Spleen (tissue), 11 donors: ENCODE data around the gene SLC8B1. TPM values are rescaled to one million over a fixed set of nuclear protein-coding genes. Genes with fewer than 3 reads are reported as not detected.

Experiments used
- DNase-seq: peaks from one replicate; pipeline ENCODE4 v3.0.0-alpha.2; 2020
- H3K27ac ChIP-seq, 8 donors: fragments of 200-600 bp; sonication (generic) in 7 of 8; 1 replicate in 4 of 8; 2 replicates in 4 of 8; pipeline versions ENCODE4 v1.5.0 to v1.8.0; 2016 to 2021; ENCODE audit warnings: inconsistent platforms in 4 of 8, mild to moderate bottlenecking in 4 of 8, moderate library complexity in 1 of 8
- H3K27me3 ChIP-seq, 7 donors: fragments of 200-600 bp; sonication (generic) in 6 of 7; replicated peaks in 1 of 7; 1 replicate in 4 of 7; 2 replicates in 3 of 7; pipeline versions ENCODE4 v1.5.0 to v1.8.0; 2016 to 2021; ENCODE audit warnings: inconsistent platforms in 3 of 7, mild to moderate bottlenecking in 1 of 7
- H3K36me3 ChIP-seq, 6 donors: fragments of 200-600 bp; sonication (generic) in 5 of 6; 1 replicate in 4 of 6; 2 replicates in 2 of 6; pipeline versions ENCODE4 v1.5.0 to v1.8.0; 2016 to 2021; ENCODE audit warnings: inconsistent platforms in 2 of 6
- H3K4me1 ChIP-seq, 6 donors: fragments of 200-600 bp; sonication (generic) in 5 of 6; 1 replicate in 3 of 6; 2 replicates in 3 of 6; pipeline versions ENCODE4 v1.5.0 to v1.8.0; 2016 to 2021; ENCODE audit warnings: inconsistent platforms in 3 of 6
- H3K4me3 ChIP-seq, 8 donors: fragments of 200-600 bp; sonication (generic) in 7 of 8; 1 replicate in 4 of 8; 2 replicates in 4 of 8; pipeline versions ENCODE4 v1.5.0 to v1.8.0; 2016 to 2021; ENCODE audit warnings: inconsistent platforms in 4 of 8, mild to moderate bottlenecking in 4 of 8, moderate library complexity in 2 of 8
- H3K9me3 ChIP-seq, 8 donors: fragments of 200-600 bp; sonication (generic) in 7 of 8; 1 replicate in 4 of 8; 2 replicates in 4 of 8; pipeline versions ENCODE4 v1.5.0 to v1.8.0; 2016 to 2021; ENCODE audit warnings: inconsistent platforms in 4 of 8
- POLR2A ChIP-seq, 3 donors: fragments of 450-650 bp; IDR thresholded peaks; one replicate each; pipeline ENCODE4 v1.5.1; 2017; ENCODE audit warnings: antibody characterized with exemption in 3 of 3, mild to moderate bottlenecking in 1 of 3
- POLR2AphosphoS5 ChIP-seq, 3 donors: sonication (generic); formaldehyde crosslinking; IDR thresholded peaks; one replicate each; pipeline ENCODE4 v1.5.1; 2017; ENCODE audit warnings: antibody characterized with exemption in 3 of 3
- WGBS, 5 donors: extraction: QIAGEN DNeasy Blood & Tissue Kit in 3 of 5; methylation state at CpG; one replicate each; pipeline versions ENCODE4 v1.1.5 to v1.1.7; 2013 to 2018; 5-methylcytosine and 5-hydroxymethylcytosine counted together
- intact Hi-C: fragments of 100-400 bp; cut with DNase I; formaldehyde crosslinking; loops from one replicate; pipeline ENCODE4 v1.15.0; 2023; ENCODE audit warnings: low total_unique reads
- polyA plus RNA-seq, 3 donors: library from polyadenylated mRNA; stranded (reverse); fragments of 200-250 nt; gene quantifications; one replicate each; pipeline ENCODE4 v1.2.1, GENCODE V29; 2013
- total RNA-seq, 7 donors: library from RNA; depleted of rRNA in 3 of 7; stranded (reverse); fragments of >200 nt in 3 of 7; fragmentation: NEBNext Ultra II Directional in 4 of 7; extraction: Animal tissue kit (Norgen Biotek cat#: 25700) in 4 of 7; gene quantifications; one replicate each; pipeline versions ENCODE4 v1.1.0 to v1.2.1, GENCODE V29; 2016 to 2021
- TF ChIP-seq, protein P1 (sequence below), 11 experiments: fragments of 200-600 bp in 7 of 11; fragments of 450-650 bp in 4 of 11; sonication (generic) in 4 of 11; IDR thresholded peaks in 8 of 11; conservative IDR thresholded peaks in 3 of 11; 1 replicate in 7 of 11; 2 replicates in 4 of 11; pipeline versions ENCODE4 v1.4.0 to v1.8.0; 2016 to 2021; ENCODE audit warnings: antibody characterized with exemption in 11 of 11, inconsistent platforms in 4 of 11, mild to moderate bottlenecking in 1 of 11
- donor health status: healthy with polysubstance abuse.
- donor health status: DM: no; HTN: no; CAD: no; lungs with moderate emphysema.
- donor health status: DM: no; HTN: no; CAD: no.
- donor health status: Bipolar disorder and iron deficiency.
- donor health status: healthy.
- donor health status: DM: no; HTN: no; CAD: no.
- donor health status: DM: yes; HTN: yes; CAD: no.

The SLC8B1 gene
- total and polyA plus RNA-seq, 10 donors: 15.0 to 126 (median 71.1) TPM

DNA sequence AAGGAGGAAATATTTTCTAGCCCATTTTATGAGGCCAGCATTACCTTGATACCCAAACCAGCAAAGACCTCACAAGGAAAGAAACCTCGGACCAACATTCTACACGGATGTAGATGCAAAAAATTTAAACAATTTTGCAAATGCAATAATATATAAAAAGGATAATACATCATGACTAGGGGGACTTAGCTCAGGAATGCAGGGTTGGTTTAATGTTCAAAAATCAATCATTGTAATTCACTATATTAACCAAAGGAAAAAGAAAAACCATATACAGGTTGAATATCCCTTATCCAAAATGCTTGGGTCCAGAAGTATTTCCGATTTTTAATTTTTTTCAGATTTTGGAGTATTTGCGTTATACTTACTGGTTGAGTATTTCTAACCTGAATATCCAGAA lies 80.6 kb downstream of the SLC8B1 start:
- 83 to 98% (median 97%) methylated on average over 4 of the region's 4 CpGs for WGBS, 5 donors

DNA sequence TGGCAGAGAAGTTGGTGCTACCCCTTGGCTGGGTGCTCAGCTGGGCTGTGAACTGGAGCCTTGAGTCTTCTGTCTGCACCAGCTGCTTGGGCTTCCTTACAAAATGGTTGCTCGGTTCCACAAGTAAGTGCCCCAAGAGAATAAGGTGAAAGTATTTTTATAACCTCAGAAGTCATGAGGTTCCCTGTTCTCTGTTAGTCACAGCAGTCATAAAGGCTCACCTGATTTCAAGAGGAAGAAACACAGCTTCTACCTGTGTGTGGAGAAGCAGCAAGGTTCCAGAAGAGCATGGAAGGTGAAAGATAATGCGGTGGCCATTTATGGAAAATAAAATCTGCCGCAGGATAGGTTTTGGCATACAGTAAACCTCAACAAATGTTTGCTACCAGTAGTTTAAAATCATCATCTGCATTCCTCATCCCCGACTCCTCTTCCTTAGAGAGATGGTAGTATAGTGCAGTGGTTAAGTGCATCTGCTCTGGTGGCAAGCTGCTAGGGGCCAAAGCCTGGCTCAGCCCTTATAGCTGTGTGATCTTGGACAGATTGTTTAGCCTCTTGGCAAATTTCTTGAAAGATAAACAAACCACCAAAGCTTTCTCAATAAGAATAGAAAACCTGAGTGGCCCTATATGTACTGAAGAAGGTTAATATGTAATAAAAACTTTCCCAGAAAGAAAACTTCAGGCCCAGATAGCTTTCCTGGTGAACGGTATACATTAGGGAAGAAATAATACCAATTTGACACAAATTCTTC lies 81.2 kb downstream of the SLC8B1 start:
- peaks cover 0 to 24% (median 19%) of the 10 kb centered on the region in 8 donors for H3K9me3 ChIP-seq
- H3K27me3 ChIP-seq: no peaks in the 10 kb centered on the region
- no peak for TF ChIP-seq POLR2AphosphoS5 (IDR thresholded peaks at IDR 0.05)
- TF ChIP-seq, protein P1, sequence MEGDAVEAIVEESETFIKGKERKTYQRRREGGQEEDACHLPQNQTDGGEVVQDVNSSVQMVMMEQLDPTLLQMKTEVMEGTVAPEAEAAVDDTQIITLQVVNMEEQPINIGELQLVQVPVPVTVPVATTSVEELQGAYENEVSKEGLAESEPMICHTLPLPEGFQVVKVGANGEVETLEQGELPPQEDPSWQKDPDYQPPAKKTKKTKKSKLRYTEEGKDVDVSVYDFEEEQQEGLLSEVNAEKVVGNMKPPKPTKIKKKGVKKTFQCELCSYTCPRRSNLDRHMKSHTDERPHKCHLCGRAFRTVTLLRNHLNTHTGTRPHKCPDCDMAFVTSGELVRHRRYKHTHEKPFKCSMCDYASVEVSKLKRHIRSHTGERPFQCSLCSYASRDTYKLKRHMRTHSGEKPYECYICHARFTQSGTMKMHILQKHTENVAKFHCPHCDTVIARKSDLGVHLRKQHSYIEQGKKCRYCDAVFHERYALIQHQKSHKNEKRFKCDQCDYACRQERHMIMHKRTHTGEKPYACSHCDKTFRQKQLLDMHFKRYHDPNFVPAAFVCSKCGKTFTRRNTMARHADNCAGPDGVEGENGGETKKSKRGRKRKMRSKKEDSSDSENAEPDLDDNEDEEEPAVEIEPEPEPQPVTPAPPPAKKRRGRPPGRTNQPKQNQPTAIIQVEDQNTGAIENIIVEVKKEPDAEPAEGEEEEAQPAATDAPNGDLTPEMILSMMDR (IDR thresholded peaks at IDR 0.05 in 8 of 11, conservative IDR thresholded peaks at IDR 0.05 in 3 of 11): no peak
- TF ChIP-seq POLR2A (IDR thresholded peaks at IDR 0.05): no peak
- H3K4me1 ChIP-seq: peaks cover 0 to 5% (median 0%) of the 10 kb centered on the region in 6 donors
- intact Hi-C loops: no loop called here
- H3K27ac ChIP-seq: no peak overlapping the region
- DNase-seq: no peak
- WGBS, 5 donors: 91 to 96% (median 96%) methylated on average over 5 of the region's 5 CpGs
- H3K4me3 ChIP-seq: no peak overlapping the region
- H3K36me3 ChIP-seq: peaks cover 0 to 56% (median 18%) of the 10 kb centered on the region in 6 donors

More for the DNA sequence above, 80.6 kb downstream of the SLC8B1 start:
- H3K27me3 ChIP-seq: no peaks in the 10 kb centered on the region
- no peak for DNase-seq
- TF ChIP-seq, protein P1 (IDR thresholded peaks at IDR 0.05 in 8 of 11, conservative IDR thresholded peaks at IDR 0.05 in 3 of 11): no peak
- no peak for TF ChIP-seq POLR2AphosphoS5 (IDR thresholded peaks at IDR 0.05)
- no peak for TF ChIP-seq POLR2A (IDR thresholded peaks at IDR 0.05)
- no peak overlapping the region for H3K27ac ChIP-seq
- no peak overlapping the region for H3K4me3 ChIP-seq
- H3K9me3 ChIP-seq: peaks cover 0 to 24% (median 19%) of the 10 kb centered on the region in 8 donors
- intact Hi-C loops: no loop called here
- peaks cover 0 to 50% (median 16%) of the 10 kb centered on the region in 6 donors for H3K36me3 ChIP-seq
- H3K4me1 ChIP-seq: peaks cover under 1 to 11% (median 4%) of the 10 kb centered on the region in 6 donors

DNA sequence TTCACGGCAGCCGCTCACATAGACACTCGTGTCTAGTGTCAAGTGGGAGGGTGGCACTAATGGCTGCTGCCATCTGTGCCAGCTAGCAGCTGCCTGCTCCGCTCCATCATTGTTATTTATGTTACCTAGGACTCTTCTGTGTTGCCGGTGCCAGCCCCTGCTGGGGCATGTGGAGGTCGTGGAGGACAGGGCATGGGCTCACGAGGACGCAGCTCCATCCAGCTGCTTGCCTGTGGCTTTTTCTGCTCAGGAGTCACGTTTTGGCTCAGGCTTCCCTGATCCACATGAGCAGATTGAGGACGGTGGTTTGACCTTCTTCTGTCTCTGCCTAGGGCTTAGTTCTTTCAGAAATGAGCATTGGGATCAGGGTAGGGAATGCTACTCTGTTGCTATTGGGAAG lies 82.4 kb downstream of the SLC8B1 start:
- Histone ChIP-seq H3K4me1 (peaks cover 0 to 4% (median 0%) of the 10 kb centered on the region in 6 donors), H3K27ac (no peak overlapping the region)

More for the DNA sequence above, 82.4 kb downstream of the SLC8B1 start:
- WGBS, 5 donors: 91 to 95% (median 94%) methylated on average over 10 of the region's 10 CpGs
- Histone ChIP-seq H3K4me3 (no peak overlapping the region), H3K27me3 (no peaks in the 10 kb centered on the region), H3K36me3 (peaks cover 0 to 68% (median 20%) of the 10 kb centered on the region in 6 donors), H3K9me3 (peaks cover 0 to 24% (median 19%) of the 10 kb centered on the region in 8 donors)
- DNase-seq: no peak
- TF ChIP-seq POLR2AphosphoS5 (IDR thresholded peaks at IDR 0.05) (no peak), POLR2A (IDR thresholded peaks at IDR 0.05) (no peak)
- TF ChIP-seq, protein P1 (IDR thresholded peaks at IDR 0.05 in 8 of 11, conservative IDR thresholded peaks at IDR 0.05 in 3 of 11): no peak
- intact Hi-C loops: no loop called here
